ENCODE measurements around the gene MYMX.

MYMX gene

GRCh38 chr6:44245391-44245911 is 28.7 kb downstream of the MYMX start:
- H3K4me3 Mint-ChIP-seq, result peak overlapping the region; percentile 96
- H3K27me3 Mint-ChIP-seq (ENCODE audit: low read depth), result no peaks in the 10 kb centered on the region
- H3K9me3 Mint-ChIP-seq, result no peaks in the 10 kb centered on the region
- H3K27ac Mint-ChIP-seq, result peak overlapping the region; percentile 98
- H3K4me1 Mint-ChIP-seq (ENCODE audit: low read depth), result peaks cover 25% of the 10 kb centered on the region
- peaks cover 31% of the 10 kb centered on the region for H3K36me3 Mint-ChIP-seq (ENCODE audit: low read depth)

- Mint-ChIP-seq H3K27ac (peak overlapping the region; percentile 98), H3K36me3 (ENCODE audit: low read depth) (peaks cover 37% of the 10 kb centered on the region), H3K27me3 (ENCODE audit: low read depth) (no peaks in the 10 kb centered on the region), H3K4me1 (ENCODE audit: low read depth) (peaks cover 25% of the 10 kb centered on the region), H3K4me3 (peak overlapping the region; percentile 96), H3K9me3 (no peaks in the 10 kb centered on the region)
These were observed 29.4 kb downstream of the MYMX start for GRCh38 chr6:44245912-44246662.

GRCh38 chr6:44246663-44247337 is 30.1 kb downstream of the MYMX start, which contains the start of gene HSP90AB1:
TSS of gene HSP90AB1 (plus strand) at chr6:44247101. CDS start at chr6:44248630, 1,529 bp downstream.
- H3K4me1 Mint-ChIP-seq (ENCODE audit: low read depth), result peaks cover 28% of the 10 kb centered on the region

GRCh38 chr6:44247338-44248302 is 30.9 kb downstream of the MYMX start:
- H3K36me3 Mint-ChIP-seq (ENCODE audit: low read depth), result peaks cover 49% of the 10 kb centered on the region
- H3K4me1 Mint-ChIP-seq (ENCODE audit: low read depth), result peaks cover 29% of the 10 kb centered on the region
- H3K4me3 Mint-ChIP-seq, result peak overlapping the region; percentile 96
- peak overlapping the region; percentile 98 for H3K27ac Mint-ChIP-seq
- H3K27me3 Mint-ChIP-seq (ENCODE audit: low read depth), result no peaks in the 10 kb centered on the region
- H3K9me3 Mint-ChIP-seq, result no peaks in the 10 kb centered on the region

More at GRCh38 chr6:44246663-44247337, 30.1 kb downstream of the MYMX start, which contains the start of gene HSP90AB1:
- Mint-ChIP-seq H3K27me3 (ENCODE audit: low read depth) (no peaks in the 10 kb centered on the region), H3K4me3 (peak within 1 kb of the TSS; percentile 96), H3K27ac (peak within 1 kb of the TSS; percentile 98), H3K9me3 (no peaks in the 10 kb centered on the region), H3K36me3 (ENCODE audit: low read depth) (peaks cover 44% of the 10 kb centered on the region)

GRCh38 chr6:44248579-44248978 is 31.9 kb downstream of the MYMX start:
- peaks cover 58% of the 10 kb centered on the region for H3K36me3 Mint-ChIP-seq (ENCODE audit: low read depth)
- no peaks in the 10 kb centered on the region for H3K9me3 Mint-ChIP-seq
- peak overlapping the region; percentile 98 for H3K27ac Mint-ChIP-seq
- H3K27me3 Mint-ChIP-seq (ENCODE audit: low read depth), result no peaks in the 10 kb centered on the region
- H3K4me3 Mint-ChIP-seq, result peak overlapping the region; percentile 96
- peaks cover 38% of the 10 kb centered on the region for H3K4me1 Mint-ChIP-seq (ENCODE audit: low read depth)

- H3K4me1 Mint-ChIP-seq (ENCODE audit: low read depth), result peaks cover 41% of the 10 kb centered on the region
- no peaks in the 10 kb centered on the region for H3K27me3 Mint-ChIP-seq (ENCODE audit: low read depth)
- peak overlapping the region; percentile 98 for H3K27ac Mint-ChIP-seq
- H3K36me3 Mint-ChIP-seq (ENCODE audit: low read depth), result peaks cover 63% of the 10 kb centered on the region
- peak overlapping the region; percentile 96 for H3K4me3 Mint-ChIP-seq
- no peaks in the 10 kb centered on the region for H3K9me3 Mint-ChIP-seq
These were observed 32.5 kb downstream of the MYMX start for GRCh38 chr6:44249082-44249748.

- H3K4me1 Mint-ChIP-seq (ENCODE audit: low read depth), result peaks cover 44% of the 10 kb centered on the region
- no peaks in the 10 kb centered on the region for H3K9me3 Mint-ChIP-seq
- H3K27ac Mint-ChIP-seq, result peak overlapping the region; percentile 17
- peak overlapping the region; percentile 17 for H3K4me3 Mint-ChIP-seq
- H3K27me3 Mint-ChIP-seq (ENCODE audit: low read depth), result no peaks in the 10 kb centered on the region
- peaks cover 70% of the 10 kb centered on the region for H3K36me3 Mint-ChIP-seq (ENCODE audit: low read depth)
These were observed 33.5 kb downstream of the MYMX start for GRCh38 chr6:44250067-44250717.

- Mint-ChIP-seq H3K4me3 (no peak overlapping the region), H3K27ac (no peak overlapping the region), H3K9me3 (no peaks in the 10 kb centered on the region), H3K36me3 (ENCODE audit: low read depth) (peaks cover 75% of the 10 kb centered on the region), H3K4me1 (ENCODE audit: low read depth) (peaks cover 43% of the 10 kb centered on the region), H3K27me3 (ENCODE audit: low read depth) (no peaks in the 10 kb centered on the region)
These were observed 34.0 kb downstream of the MYMX start for GRCh38 chr6:44250718-44251123.

GRCh38 chr6:44251576-44252524 is 35.1 kb downstream of the MYMX start:
- Mint-ChIP-seq H3K4me1 (ENCODE audit: low read depth) (peaks cover 52% of the 10 kb centered on the region), H3K9me3 (no peaks in the 10 kb centered on the region), H3K27ac (no peak overlapping the region), H3K4me3 (peak overlapping the region; percentile 16), H3K27me3 (ENCODE audit: low read depth) (no peaks in the 10 kb centered on the region), H3K36me3 (ENCODE audit: low read depth) (peaks cover 81% of the 10 kb centered on the region)

- H3K36me3 Mint-ChIP-seq (ENCODE audit: low read depth), result peaks cover 77% of the 10 kb centered on the region
These were observed 36.8 kb downstream of the MYMX start for GRCh38 chr6:44253307-44254101.

GRCh38 chr6:44254191-44255104 is 37.7 kb downstream of the MYMX start:
- Mint-ChIP-seq H3K36me3 (ENCODE audit: low read depth) (peaks cover 76% of the 10 kb centered on the region), H3K27me3 (ENCODE audit: low read depth) (no peaks in the 10 kb centered on the region), H3K9me3 (no peaks in the 10 kb centered on the region), H3K4me3 (no peak overlapping the region), H3K27ac (peak overlapping the region; percentile 57), H3K4me1 (ENCODE audit: low read depth) (peaks cover 56% of the 10 kb centered on the region)

More at GRCh38 chr6:44253307-44254101, 36.8 kb downstream of the MYMX start:
- Mint-ChIP-seq H3K27ac (peak overlapping the region; percentile 24), H3K4me1 (ENCODE audit: low read depth) (peaks cover 55% of the 10 kb centered on the region), H3K4me3 (no peak overlapping the region), H3K27me3 (ENCODE audit: low read depth) (no peaks in the 10 kb centered on the region), H3K9me3 (no peaks in the 10 kb centered on the region)

All from T-helper 1 cell treated with Interleukin-12 subunit alpha and Interleukin-12 subunit beta and Interleukin-4 antibody, amounts not matched to agents 30 μg/mL and 1 μg/mL, for 36 hours (primary cell).